Subcutaneous adipose tissue (tissue), 4 donors: ENCODE data around the gene ATR. TPM values are rescaled to one million over a fixed set of nuclear protein-coding genes. Genes with fewer than 3 reads are reported as not detected.

Experiments
- total RNA-seq, 4 donors: library from RNA; depleted of rRNA; stranded (reverse); fragments of >200 nt; gene quantifications; one replicate each; pipeline ENCODE4 v1.1.0, GENCODE V29; 2016
- TF ChIP-seq, protein P1 (sequence below): fragments of 450-650 bp; IDR thresholded peaks from one replicate; pipeline ENCODE4 v1.5.1; 2016; ENCODE audit warnings: low read depth, mild to moderate bottlenecking, control low read depth, antibody characterized with exemption, moderate library complexity

The ATR gene
- 10 to 100 TPM; 22.6 to 51.5 (median 24.9) TPM for total RNA-seq

DNA sequence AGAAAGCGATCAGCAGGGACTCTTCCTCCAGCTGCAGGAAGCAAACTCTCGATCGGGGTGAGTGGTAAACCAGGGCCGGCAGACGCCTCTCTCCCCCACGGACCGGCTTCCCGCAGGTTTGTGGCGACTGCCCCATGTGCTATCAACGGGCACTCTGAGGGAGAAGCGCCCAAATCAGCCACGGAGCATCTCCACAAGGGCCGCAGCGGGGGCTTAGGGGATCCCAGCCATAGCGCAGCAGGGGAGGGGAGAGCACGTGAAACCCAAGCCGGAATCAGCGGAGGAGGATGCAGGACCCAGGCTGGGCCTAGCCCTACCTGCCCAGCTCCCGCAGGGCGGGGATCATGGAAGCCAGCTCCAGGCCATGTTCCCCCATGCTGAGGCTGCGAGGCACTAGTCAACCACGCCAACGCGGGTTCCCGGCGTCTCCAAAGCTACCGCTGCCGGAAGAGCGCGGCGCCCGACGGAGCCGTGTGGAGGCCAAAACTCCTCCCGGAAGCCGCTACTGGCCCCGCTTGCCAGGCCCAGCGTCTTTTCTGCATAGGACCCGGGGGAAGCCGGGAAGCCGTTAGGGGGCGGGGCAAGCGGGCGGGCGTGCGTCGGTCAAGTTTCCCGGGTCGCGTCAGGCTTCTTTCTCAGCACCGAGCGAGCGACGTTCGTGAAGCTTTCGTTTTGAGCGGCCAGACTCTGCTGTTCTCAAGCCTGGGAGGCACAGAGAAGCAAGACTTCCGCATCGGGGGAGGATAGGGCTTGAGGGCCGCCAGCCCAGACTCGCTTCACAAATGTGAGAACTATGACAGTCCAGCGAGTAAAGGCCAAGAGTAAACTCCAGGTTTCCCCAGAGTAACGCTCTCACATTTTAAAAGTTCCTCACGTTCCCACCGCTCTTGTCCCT lies at the start of gene ATR:
Gene ATR, minus strand, starts transcription at position 405 of the 895 bp plus-strand sequence. Its CDS starts 29 bp downstream, at position 376.
- TF ChIP-seq, protein P1, sequence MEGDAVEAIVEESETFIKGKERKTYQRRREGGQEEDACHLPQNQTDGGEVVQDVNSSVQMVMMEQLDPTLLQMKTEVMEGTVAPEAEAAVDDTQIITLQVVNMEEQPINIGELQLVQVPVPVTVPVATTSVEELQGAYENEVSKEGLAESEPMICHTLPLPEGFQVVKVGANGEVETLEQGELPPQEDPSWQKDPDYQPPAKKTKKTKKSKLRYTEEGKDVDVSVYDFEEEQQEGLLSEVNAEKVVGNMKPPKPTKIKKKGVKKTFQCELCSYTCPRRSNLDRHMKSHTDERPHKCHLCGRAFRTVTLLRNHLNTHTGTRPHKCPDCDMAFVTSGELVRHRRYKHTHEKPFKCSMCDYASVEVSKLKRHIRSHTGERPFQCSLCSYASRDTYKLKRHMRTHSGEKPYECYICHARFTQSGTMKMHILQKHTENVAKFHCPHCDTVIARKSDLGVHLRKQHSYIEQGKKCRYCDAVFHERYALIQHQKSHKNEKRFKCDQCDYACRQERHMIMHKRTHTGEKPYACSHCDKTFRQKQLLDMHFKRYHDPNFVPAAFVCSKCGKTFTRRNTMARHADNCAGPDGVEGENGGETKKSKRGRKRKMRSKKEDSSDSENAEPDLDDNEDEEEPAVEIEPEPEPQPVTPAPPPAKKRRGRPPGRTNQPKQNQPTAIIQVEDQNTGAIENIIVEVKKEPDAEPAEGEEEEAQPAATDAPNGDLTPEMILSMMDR, result no peak

GRCh38 chr3:142626971-142627370 lies 48.4 kb upstream of the ATR start:
- TF ChIP-seq, protein P1, result no peak

- TF ChIP-seq, protein P1, result no peak
These were observed 46.6 kb upstream of the ATR start for GRCh38 chr3:142625153-142625440.

- TF ChIP-seq, protein P1, result no peak
These were observed 46.0 kb upstream of the ATR start for GRCh38 chr3:142624341-142625152.

GRCh38 chr3:142623194-142623593 lies 44.7 kb upstream of the ATR start:
- TF ChIP-seq, protein P1, result no peak

DNA sequence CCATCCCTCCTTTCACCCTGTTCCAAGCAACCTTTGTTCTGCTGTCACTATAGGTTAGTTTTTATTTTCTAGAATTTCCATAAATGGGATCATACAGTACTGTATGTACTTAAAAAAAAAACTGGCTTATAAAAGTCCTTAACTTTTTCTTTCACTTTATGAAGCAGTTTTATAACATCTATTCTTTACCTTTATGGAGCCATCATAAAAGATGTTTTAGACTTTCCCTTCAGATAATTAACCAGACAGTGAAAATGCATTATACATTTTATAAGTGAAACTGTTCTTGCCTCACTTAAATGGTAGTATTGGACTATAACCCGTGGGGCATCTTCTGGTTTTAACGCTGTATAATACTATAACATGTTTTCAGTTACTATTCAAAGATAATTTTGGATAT lies 43.9 kb upstream of the ATR start:
- TF ChIP-seq, protein P1, result no peak

DNA sequence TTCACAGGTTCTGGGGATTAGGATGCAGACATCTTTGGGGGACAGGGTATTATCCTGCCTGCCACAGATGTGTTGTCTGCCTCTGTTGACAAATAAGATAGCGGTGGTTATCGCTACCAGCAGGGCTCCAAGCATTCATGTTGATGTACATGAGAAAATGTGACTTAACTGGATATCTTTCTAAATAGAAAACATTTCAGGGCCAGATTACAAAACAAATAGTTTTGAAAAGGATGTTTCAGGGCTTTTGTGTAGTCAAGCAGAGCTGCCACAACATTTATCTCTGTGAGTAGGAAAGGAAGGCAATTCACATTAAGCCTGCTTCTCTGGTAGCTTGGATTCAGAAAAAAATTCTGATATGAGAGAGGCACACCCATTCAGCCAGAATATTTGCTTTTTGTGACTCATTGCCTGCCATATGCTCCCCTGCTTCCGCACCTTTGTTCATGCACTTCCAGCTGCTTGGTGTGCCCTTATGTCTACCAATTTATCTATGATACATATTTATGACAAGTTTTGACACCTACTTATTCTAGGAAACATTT lies 40.5 kb upstream of the ATR start:
- TF ChIP-seq, protein P1, result no peak
